ENCODE data around the gene CARD16. TPM values are rescaled to one million over a fixed set of nuclear protein-coding genes. Genes with fewer than 3 reads are reported as not detected.

CARD16 gene
- polyA plus RNA-seq, 2 of the 4 experiments (the other 2 are of a cell fraction) = not detected

- Histone ChIP-seq H3K4me2 (no peak within 1 kb of the TSS), H3K4me3 (no peak within 1 kb of the TSS), H3K9me3 (no peaks in the 10 kb centered on the region), H3K4me1 (no peaks in the 10 kb centered on the region), H3K27ac (no peak within 1 kb of the TSS)
- CTCF ChIA-PET = no interaction called here
- no peak for ATAC-seq
- no peak for DNase-seq (ENCODE audit: low read depth in 1 of 2, low spot score in 1 of 2)
- FAIRE-seq = no peak
- POLR2A ChIA-PET = no interaction called here
- no peak for TF ChIP-seq CBX8 (IDR thresholded peaks at IDR 0.05)
- TF ChIP-seq PHF8 (IDR thresholded peaks at IDR 0.05; ENCODE audit: borderline replicate concordance, low read depth) = no peak
- TF ChIP-seq NR3C1 (IDR thresholded peaks at IDR 0.05) = no peak
- TF ChIP-seq NFE2L2 (conservative IDR thresholded peaks at IDR 0.05; ENCODE audit: low read length) = no peak
- no peak for TF ChIP-seq HMGXB4 (CRISPR knock-in tag; IDR thresholded peaks at IDR 0.05; ENCODE audit: borderline replicate concordance)
- TF ChIP-seq EHF (CRISPR knock-in tag; IDR thresholded peaks at IDR 0.05) = no peak
- TF ChIP-seq HES2 (IDR thresholded peaks at IDR 0.05) = no peak
- no peak for TF ChIP-seq ATOH8 (CRISPR knock-in tag; IDR thresholded peaks at IDR 0.05; ENCODE audit: low read depth)
- TF ChIP-seq ESRRA (IDR thresholded peaks at IDR 0.05; ENCODE audit: borderline replicate concordance, low read length) = no peak
- TF ChIP-seq E2F6 (IDR thresholded peaks at IDR 0.05; ENCODE audit: borderline replicate concordance, low read depth) = no peak
- TF ChIP-seq ZSCAN20 (CRISPR knock-in tag; IDR thresholded peaks at IDR 0.05) = no peak
- no peak for TF ChIP-seq SREBF2 (IDR thresholded peaks at IDR 0.05)
- TF ChIP-seq SMC3 (IDR thresholded peaks at IDR 0.05) = no peak
- TF ChIP-seq TP53 (CRISPR knock-in tag; IDR thresholded peaks at IDR 0.05) = no peak
- no peak for TF ChIP-seq RFX5 (IDR thresholded peaks at IDR 0.05)
Measured at GRCh38 chr11:105023003-105023402, 22.1 kb downstream of the CARD16 start, which contains the start of gene CASP5. Gene CASP5 (minus strand): TSS chr11:105023168. CDS start chr11:105023136, 32 bp downstream.

GRCh38 chr11:105022527-105022926 lies 22.6 kb downstream of the CARD16 start:
- no peaks in the 10 kb centered on the region for H3K9me3 ChIP-seq
- H3K4me1 ChIP-seq = no peaks in the 10 kb centered on the region
- FAIRE-seq (no peak), DNase-seq (ENCODE audit: low read depth in 1 of 2, low spot score in 1 of 2) (no peak), ATAC-seq (no peak)
- WGBS (ENCODE audit: missing lambda C conversion rate) = 23% methylated on average over 2 of the region's 2 CpGs
- ChIA-PET POLR2A (no interaction called here), CTCF (no interaction called here)
- no peak overlapping the region for H3K4me3 ChIP-seq
- no peak overlapping the region for H3K4me2 ChIP-seq
- no peak for TF ChIP-seq CBX2 (IDR thresholded peaks at IDR 0.05; ENCODE audit: borderline replicate concordance, low read depth)
- no peak for TF ChIP-seq EP300 (IDR thresholded peaks at IDR 0.05)
- TF ChIP-seq NFE2L2 (conservative IDR thresholded peaks at IDR 0.05; ENCODE audit: low read length) = no peak
- TF ChIP-seq USF2 (IDR thresholded peaks at IDR 0.05) = no peak
- no peak for TF ChIP-seq FOXS1 (CRISPR knock-in tag; IDR thresholded peaks at IDR 0.05)
- no peak for TF ChIP-seq HOXB13 (CRISPR knock-in tag; IDR thresholded peaks at IDR 0.05; ENCODE audit: low read depth)
- TF ChIP-seq MYC (IDR thresholded peaks at IDR 0.05; ENCODE audit: borderline replicate concordance, low read length) = no peak
- no peak for TF ChIP-seq CTCF (IDR thresholded peaks at IDR 0.05)
- no peak for TF ChIP-seq CBX8 (IDR thresholded peaks at IDR 0.05)
- no peak for TF ChIP-seq TFCP2L1 (CRISPR knock-in tag; IDR thresholded peaks at IDR 0.05)
- no peak for TF ChIP-seq ZC3H11A (IDR thresholded peaks at IDR 0.05)
- no peak for TF ChIP-seq ATOH8 (CRISPR knock-in tag; IDR thresholded peaks at IDR 0.05; ENCODE audit: low read depth)
- TF ChIP-seq EHF (CRISPR knock-in tag; IDR thresholded peaks at IDR 0.05) = no peak
- no peak for TF ChIP-seq GATA3 (IDR thresholded peaks at IDR 0.05; ENCODE audit: borderline replicate concordance)
- TF ChIP-seq PHF8 (IDR thresholded peaks at IDR 0.05; ENCODE audit: borderline replicate concordance, low read depth) = no peak
- TF ChIP-seq BCL3 (IDR thresholded peaks at IDR 0.05) = no peak
- TF ChIP-seq POLR2AphosphoS2 (conservative IDR thresholded peaks at IDR 0.05; ENCODE audit: low read length) = no peak
- no peak for TF ChIP-seq ZNF302 (CRISPR knock-in tag; IDR thresholded peaks at IDR 0.05)
- no peak for TF ChIP-seq FOSL2 (IDR thresholded peaks at IDR 0.05)
- no peak for TF ChIP-seq FOSL2 (CRISPR knock-in tag; IDR thresholded peaks at IDR 0.05)
- no peak overlapping the region for H3K27ac ChIP-seq

Measured in A549 (cell line).